HG03103 (cell line): ENCODE data around the gene CCNI2.
"Not testable (repeated sequence)": the region's sequence is repeated elsewhere in the genome, so short reads cannot be mapped to it uniquely, and the experiment has no call there.

Experiments
- ATAC-seq: cut with Tn5 transposase; IDR thresholded peaks from one replicate; pipeline ENCODE4 v1.9.1; 2021; ENCODE audit warnings: low read depth; ENCODE audit not compliant: unreplicated experiment

The CCNI2 gene

GRCh38 chr5:132778129-132778528 lies 30.9 kb downstream of the CCNI2 start:
- ATAC-seq, result no peak

GRCh38 chr5:132778856-132779255 lies 31.6 kb downstream of the CCNI2 start:
- ATAC-seq, result no peak

GRCh38 chr5:132779961-132780360 lies 32.7 kb downstream of the CCNI2 start:
- no peak for ATAC-seq

- no peak for ATAC-seq
These were observed 33.4 kb downstream of the CCNI2 start for GRCh38 chr5:132780577-132780976.

GRCh38 chr5:132781029-132781428 lies 33.8 kb downstream of the CCNI2 start:
- no peak for ATAC-seq

- ATAC-seq, result no peak
These were observed 34.9 kb downstream of the CCNI2 start for GRCh38 chr5:132782101-132782500.

GRCh38 chr5:132785365-132785764 lies 38.1 kb downstream of the CCNI2 start:
- ATAC-seq, result no peak

GRCh38 chr5:132785864-132786263 lies 38.6 kb downstream of the CCNI2 start:
- no peak for ATAC-seq

GRCh38 chr5:132787076-132787475 lies 39.9 kb downstream of the CCNI2 start:
- no peak for ATAC-seq

GRCh38 chr5:132788508-132788907 lies 41.3 kb downstream of the CCNI2 start:
- ATAC-seq, result no peak

- ATAC-seq, result no peak
These were observed 42.0 kb downstream of the CCNI2 start for GRCh38 chr5:132788990-132789886.

GRCh38 chr5:132790201-132790865 lies 43.1 kb downstream of the CCNI2 start:
- no peak for ATAC-seq

- ATAC-seq, result no peak
These were observed 43.8 kb downstream of the CCNI2 start for GRCh38 chr5:132791026-132791425.

- no peak for ATAC-seq
These were observed 50.4 kb downstream of the CCNI2 start for GRCh38 chr5:132797651-132798050.

- no peak for ATAC-seq
These were observed 52.2 kb downstream of the CCNI2 start for GRCh38 chr5:132799392-132799791.

- no peak for ATAC-seq
These were observed 53.3 kb downstream of the CCNI2 start for GRCh38 chr5:132800545-132800944.

- ATAC-seq, result no peak
These were observed 54.9 kb downstream of the CCNI2 start for GRCh38 chr5:132802044-132802684.

- not testable (repeated sequence) for ATAC-seq
These were observed 55.5 kb downstream of the CCNI2 start for GRCh38 chr5:132802685-132803066.
